Astrocyte (in vitro differentiated cells and primary cell): ENCODE data around the gene DNER. TPM values are rescaled to one million over a fixed set of nuclear protein-coding genes. Genes with fewer than 3 reads are reported as not detected.
"Not testable (repeated sequence)": the region's sequence is repeated elsewhere in the genome, so short reads cannot be mapped to it uniquely, and the experiment has no call there.

Source experiments
- DNase-seq: peaks from one replicate; pipeline ENCODE4 v3.0.0-alpha.2; 2010; ENCODE audit warnings: low read depth
- FAIRE-seq: peaks from 2 replicates; lab custom pipeline; 2011; peaks lifted over from hg19 to GRCh38; lab: Jason Lieb, UNC
- H2AFZ ChIP-seq: 2 replicates; pipeline ENCODE4 v1.6.0; 2012; ENCODE audit warnings: low read depth, low read length, inconsistent platforms
- H3K27ac ChIP-seq: 2 replicates; pipeline ENCODE4 v1.5.1; 2011; ENCODE audit warnings: low read depth, low read length, inconsistent platforms
- H3K27me3 ChIP-seq: 2 replicates; pipeline ENCODE4 v1.6.0; 2011; ENCODE audit warnings: low read length, inconsistent platforms; ENCODE audit not compliant: insufficient read depth
- H3K36me3 ChIP-seq: 2 replicates; pipeline ENCODE4 v1.5.1; 2011; ENCODE audit warnings: low read length, inconsistent platforms; ENCODE audit not compliant: insufficient read depth
- H3K4me1 ChIP-seq: 2 replicates; pipeline ENCODE4 v1.5.1; 2011; ENCODE audit warnings: low read length, inconsistent platforms; ENCODE audit not compliant: insufficient read depth
- H3K4me2 ChIP-seq: 2 replicates; pipeline ENCODE4 v1.6.0; 2012; ENCODE audit warnings: low read length, inconsistent platforms
- H3K4me3 ChIP-seq: 2 replicates; pipeline ENCODE4 v1.5.1; 2011; ENCODE audit warnings: low read depth, mild to moderate bottlenecking, low read length, inconsistent platforms; ENCODE audit not compliant: insufficient read depth
- H3K79me2 ChIP-seq: 2 replicates; pipeline ENCODE4 v1.6.0; 2012; ENCODE audit warnings: mild to moderate bottlenecking, low read length, inconsistent platforms; ENCODE audit not compliant: insufficient read depth
- H3K9ac ChIP-seq: 2 replicates; pipeline ENCODE4 v1.6.0; 2012; ENCODE audit warnings: mild to moderate bottlenecking, low read length, inconsistent platforms
- H3K9me3 ChIP-seq: 2 replicates; pipeline ENCODE4 v1.5.1; 2012; ENCODE audit warnings: low read depth, mild to moderate bottlenecking, low read length, inconsistent platforms; ENCODE audit not compliant: insufficient read depth
- H4K20me1 ChIP-seq: 2 replicates; pipeline ENCODE4 v1.6.0; 2012; ENCODE audit warnings: low read length, inconsistent platforms; ENCODE audit not compliant: insufficient read depth
- H3K27ac Mint-ChIP-seq: one replicate; pipeline ENCODE4 v1.8.0; 2021; ENCODE audit warnings: mild to moderate bottlenecking, mixed read lengths; ENCODE audit not compliant: unreplicated experiment
- H3K27me3 Mint-ChIP-seq: one replicate; pipeline ENCODE4 v1.8.0; 2021; ENCODE audit warnings: low read depth, mixed read lengths; ENCODE audit not compliant: unreplicated experiment
- H3K36me3 Mint-ChIP-seq: one replicate; pipeline ENCODE4 v1.8.0; 2021; ENCODE audit warnings: low read depth, mixed read lengths; ENCODE audit not compliant: unreplicated experiment
- H3K4me1 Mint-ChIP-seq: one replicate; pipeline ENCODE4 v1.8.0; 2021; ENCODE audit warnings: low read depth, mixed read lengths; ENCODE audit not compliant: unreplicated experiment
- H3K4me3 Mint-ChIP-seq: one replicate; pipeline ENCODE4 v1.8.0; 2021; ENCODE audit warnings: mild to moderate bottlenecking, moderate library complexity, mixed read lengths; ENCODE audit not compliant: unreplicated experiment
- H3K9me3 Mint-ChIP-seq: one replicate; pipeline ENCODE4 v1.8.0; 2021; ENCODE audit warnings: mild to moderate bottlenecking, mixed read lengths; ENCODE audit not compliant: unreplicated experiment
- EZH2 ChIP-seq: IDR thresholded peaks from 2 replicates; pipeline ENCODE4 v1.6.1; 2012; ENCODE audit warnings: mild to moderate bottlenecking, low read length, inconsistent platforms; ENCODE audit not compliant: insufficient read depth
- total RNA-seq: library from RNA; stranded (reverse); gene quantifications from 2 replicates; pipeline ENCODE4 v1.2.1, GENCODE V29; 2021
- TF ChIP-seq, protein P1 (sequence below): IDR thresholded peaks from 2 replicates; pipeline ENCODE4 v1.5.1; 2011; ENCODE audit warnings: low read depth, mild to moderate bottlenecking, inconsistent platforms, low read length, moderate library complexity; ENCODE audit not compliant: insufficient read depth

Gene DNER
- total RNA-seq, 1 donor from 2014 or later = 1.0 TPM

DNA sequence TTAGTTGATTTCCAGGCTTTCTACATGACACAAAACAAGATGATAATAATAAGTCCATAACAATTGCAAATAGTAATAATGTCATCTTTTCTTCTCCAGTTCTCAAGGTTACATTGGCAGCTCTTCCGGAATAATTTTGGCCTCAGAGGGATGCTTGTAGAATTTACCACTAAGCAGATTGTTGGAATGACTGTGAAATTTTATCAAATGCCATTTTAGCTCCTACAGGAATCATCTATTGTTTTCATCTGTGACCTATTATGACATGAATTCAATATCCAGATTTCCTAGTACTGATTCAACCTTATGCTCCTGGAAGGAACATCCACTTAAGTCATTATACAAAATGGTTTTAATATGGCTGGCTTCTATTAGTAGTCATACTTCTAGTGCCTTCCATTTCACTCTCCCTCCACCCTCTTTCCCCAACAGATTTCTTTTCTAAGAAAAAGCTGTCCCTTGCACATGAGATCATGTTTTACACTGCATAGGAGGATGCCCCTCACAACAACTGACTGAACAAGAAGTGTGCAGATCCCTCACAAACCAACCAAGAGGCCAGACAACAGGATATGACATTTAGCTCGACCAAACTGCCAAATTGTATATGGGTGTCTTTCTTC is 200.0 kb downstream of the DNER start:
- Histone ChIP-seq H3K4me3 (no peak overlapping the region), H3K27ac (no peak overlapping the region), H3K36me3 (no peaks in the 10 kb centered on the region), H3K9me3 (no peaks in the 10 kb centered on the region), H3K9ac (no peak overlapping the region), H4K20me1 (no peaks in the 10 kb centered on the region), H3K27me3 (no peaks in the 10 kb centered on the region), H2AFZ (no peak overlapping the region), H3K4me2 (no peak overlapping the region), H3K79me2 (no peaks in the 10 kb centered on the region), H3K4me1 (no peaks in the 10 kb centered on the region)
- no peak for TF ChIP-seq EZH2
- TF ChIP-seq, protein P1, sequence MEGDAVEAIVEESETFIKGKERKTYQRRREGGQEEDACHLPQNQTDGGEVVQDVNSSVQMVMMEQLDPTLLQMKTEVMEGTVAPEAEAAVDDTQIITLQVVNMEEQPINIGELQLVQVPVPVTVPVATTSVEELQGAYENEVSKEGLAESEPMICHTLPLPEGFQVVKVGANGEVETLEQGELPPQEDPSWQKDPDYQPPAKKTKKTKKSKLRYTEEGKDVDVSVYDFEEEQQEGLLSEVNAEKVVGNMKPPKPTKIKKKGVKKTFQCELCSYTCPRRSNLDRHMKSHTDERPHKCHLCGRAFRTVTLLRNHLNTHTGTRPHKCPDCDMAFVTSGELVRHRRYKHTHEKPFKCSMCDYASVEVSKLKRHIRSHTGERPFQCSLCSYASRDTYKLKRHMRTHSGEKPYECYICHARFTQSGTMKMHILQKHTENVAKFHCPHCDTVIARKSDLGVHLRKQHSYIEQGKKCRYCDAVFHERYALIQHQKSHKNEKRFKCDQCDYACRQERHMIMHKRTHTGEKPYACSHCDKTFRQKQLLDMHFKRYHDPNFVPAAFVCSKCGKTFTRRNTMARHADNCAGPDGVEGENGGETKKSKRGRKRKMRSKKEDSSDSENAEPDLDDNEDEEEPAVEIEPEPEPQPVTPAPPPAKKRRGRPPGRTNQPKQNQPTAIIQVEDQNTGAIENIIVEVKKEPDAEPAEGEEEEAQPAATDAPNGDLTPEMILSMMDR = no peak
- no peak overlapping the region for H3K27ac Mint-ChIP-seq
- no peaks in the 10 kb centered on the region for H3K9me3 Mint-ChIP-seq
- H3K4me1 Mint-ChIP-seq = peaks cover 2% of the 10 kb centered on the region
- peaks cover 4% of the 10 kb centered on the region for H3K27me3 Mint-ChIP-seq
- no peak for FAIRE-seq
- no peak for DNase-seq
- no peak overlapping the region for H3K4me3 Mint-ChIP-seq
- H3K36me3 Mint-ChIP-seq = no peaks in the 10 kb centered on the region

DNA sequence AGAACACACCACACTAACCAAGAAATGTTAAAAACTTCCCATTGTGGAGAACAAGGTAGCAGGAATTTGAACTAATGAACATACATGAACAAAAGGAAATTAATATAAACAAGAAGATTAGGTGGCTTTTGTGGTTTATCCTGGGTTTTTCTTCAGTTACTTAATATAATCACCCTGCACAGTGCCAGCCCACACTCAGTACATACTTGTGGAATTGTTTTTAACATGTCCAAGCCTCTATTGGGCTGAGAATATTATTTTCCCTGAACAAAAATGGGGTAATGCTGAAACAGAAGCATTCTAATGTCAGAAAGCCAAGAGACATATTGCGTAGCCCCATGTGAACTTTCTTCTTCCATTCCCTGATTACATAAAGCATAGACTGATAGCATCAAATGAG is 202.8 kb downstream of the DNER start:
- H3K9me3 ChIP-seq = no peaks in the 10 kb centered on the region
- no peak overlapping the region for H2AFZ ChIP-seq
- H3K9ac ChIP-seq = no peak overlapping the region
- TF ChIP-seq EZH2 = no peak
- TF ChIP-seq, protein P1 = no peak
- Mint-ChIP-seq H3K27me3 (peaks cover 4% of the 10 kb centered on the region), H3K9me3 (peaks cover 5% of the 10 kb centered on the region), H3K4me1 (no peaks in the 10 kb centered on the region), H3K36me3 (no peaks in the 10 kb centered on the region), H3K27ac (no peak overlapping the region), H3K4me3 (no peak overlapping the region)
- FAIRE-seq (no peak), DNase-seq (peak; percentile 71)
- no peaks in the 10 kb centered on the region for H4K20me1 ChIP-seq
- H3K27me3 ChIP-seq = no peaks in the 10 kb centered on the region
- no peak overlapping the region for H3K27ac ChIP-seq
- H3K4me2 ChIP-seq = no peak overlapping the region
- no peaks in the 10 kb centered on the region for H3K4me1 ChIP-seq
- no peaks in the 10 kb centered on the region for H3K36me3 ChIP-seq
- no peak overlapping the region for H3K4me3 ChIP-seq
- H3K79me2 ChIP-seq = no peaks in the 10 kb centered on the region

DNA sequence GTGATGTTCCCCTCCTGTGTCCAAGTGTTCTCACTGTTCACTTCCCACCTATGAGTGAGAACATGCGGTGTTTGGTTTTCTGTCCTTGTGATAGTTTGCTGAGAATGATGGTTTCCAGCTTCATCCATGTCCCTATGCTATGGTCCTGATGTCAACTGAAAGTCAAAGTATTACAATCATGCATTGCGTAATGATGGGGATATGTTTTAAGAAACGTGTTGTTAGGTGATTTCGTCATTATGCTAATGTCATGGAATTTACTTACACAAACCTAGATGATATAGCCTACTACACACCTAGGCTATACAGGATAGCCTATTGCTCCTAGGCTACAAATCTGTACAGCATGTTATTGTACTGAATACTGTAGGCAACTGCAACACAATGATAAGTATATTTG is 207.7 kb downstream of the DNER start:
- H2AFZ ChIP-seq, H3K4me2 ChIP-seq, H3K4me1 ChIP-seq, H3K27me3 Mint-ChIP-seq, H3K27ac ChIP-seq, H3K4me3 ChIP-seq, H3K4me3 Mint-ChIP-seq, DNase-seq, H3K79me2 ChIP-seq, H3K9me3 ChIP-seq, H3K36me3 ChIP-seq, H3K27me3 ChIP-seq, H3K4me1 Mint-ChIP-seq, FAIRE-seq, H4K20me1 ChIP-seq, H3K9ac ChIP-seq, H3K36me3 Mint-ChIP-seq, H3K9me3 Mint-ChIP-seq, H3K27ac Mint-ChIP-seq: not testable (repeated sequence)
